Osteocyte (in vitro differentiated cells): ENCODE measurements around the gene CSRP1. TPM values are rescaled to one million over a fixed set of nuclear protein-coding genes. Genes with fewer than 3 reads are reported as not detected.
A peak's percentile ranks its signal among the peaks of the same experiment; 100 is the strongest.

ENCODE experiments used
- DNase-seq: peaks from one replicate; pipeline ENCODE4 v3.0.0; 2021; ENCODE audit warnings: mixed read lengths; ENCODE audit not compliant: unreplicated experiment; ENCODE audit errors: extremely low spot score
- H3K27ac Mint-ChIP-seq: one replicate; pipeline ENCODE4 v1.8.0; 2021; ENCODE audit warnings: mild to moderate bottlenecking, mixed read lengths; ENCODE audit not compliant: unreplicated experiment
- H3K27me3 Mint-ChIP-seq: one replicate; pipeline ENCODE4 v1.8.0; 2021; ENCODE audit warnings: mixed read lengths; ENCODE audit not compliant: unreplicated experiment
- H3K36me3 Mint-ChIP-seq: one replicate; pipeline ENCODE4 v1.8.0; 2021; ENCODE audit warnings: mixed read lengths; ENCODE audit not compliant: unreplicated experiment
- H3K4me1 Mint-ChIP-seq: one replicate; pipeline ENCODE4 v1.8.0; 2021; ENCODE audit warnings: mixed read lengths; ENCODE audit not compliant: unreplicated experiment
- H3K4me3 Mint-ChIP-seq: one replicate; pipeline ENCODE4 v1.8.0; 2021; ENCODE audit warnings: mild to moderate bottlenecking, moderate library complexity, mixed read lengths; ENCODE audit not compliant: unreplicated experiment
- H3K9me3 Mint-ChIP-seq: one replicate; pipeline ENCODE4 v1.8.0; 2021; ENCODE audit warnings: mixed read lengths; ENCODE audit not compliant: unreplicated experiment
- total RNA-seq: library from RNA; stranded (reverse); gene quantifications from 2 replicates; pipeline ENCODE4 v1.2.1, GENCODE V29; 2021
- TF ChIP-seq, protein P1 (sequence below): fragments of 200-600 bp; sonication (generic); IDR thresholded peaks from 2 replicates; pipeline ENCODE4 v1.5.0; 2021; ENCODE audit warnings: antibody characterized with exemption, mild to moderate bottlenecking, moderate library complexity

CSRP1 gene
- total RNA-seq, 1 donor from 2014 or later: 0.56 TPM

DNA sequence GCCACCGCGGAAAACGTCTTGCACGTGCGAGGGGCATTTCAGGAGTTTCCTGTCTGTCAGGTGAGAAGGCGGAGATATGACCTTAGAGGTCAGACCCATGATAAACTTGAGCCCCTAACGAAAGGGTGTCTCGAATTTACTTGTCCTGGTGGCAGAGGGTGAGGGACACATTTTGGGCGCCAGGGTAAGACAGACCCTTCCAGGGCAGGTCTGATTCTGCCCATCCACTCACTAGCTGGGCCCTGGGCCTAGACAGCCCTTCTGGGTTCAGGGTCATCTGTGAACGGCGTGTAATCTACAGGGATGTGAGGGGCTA lies 395 bp upstream of the CSRP1 start:
- TF ChIP-seq, protein P1, sequence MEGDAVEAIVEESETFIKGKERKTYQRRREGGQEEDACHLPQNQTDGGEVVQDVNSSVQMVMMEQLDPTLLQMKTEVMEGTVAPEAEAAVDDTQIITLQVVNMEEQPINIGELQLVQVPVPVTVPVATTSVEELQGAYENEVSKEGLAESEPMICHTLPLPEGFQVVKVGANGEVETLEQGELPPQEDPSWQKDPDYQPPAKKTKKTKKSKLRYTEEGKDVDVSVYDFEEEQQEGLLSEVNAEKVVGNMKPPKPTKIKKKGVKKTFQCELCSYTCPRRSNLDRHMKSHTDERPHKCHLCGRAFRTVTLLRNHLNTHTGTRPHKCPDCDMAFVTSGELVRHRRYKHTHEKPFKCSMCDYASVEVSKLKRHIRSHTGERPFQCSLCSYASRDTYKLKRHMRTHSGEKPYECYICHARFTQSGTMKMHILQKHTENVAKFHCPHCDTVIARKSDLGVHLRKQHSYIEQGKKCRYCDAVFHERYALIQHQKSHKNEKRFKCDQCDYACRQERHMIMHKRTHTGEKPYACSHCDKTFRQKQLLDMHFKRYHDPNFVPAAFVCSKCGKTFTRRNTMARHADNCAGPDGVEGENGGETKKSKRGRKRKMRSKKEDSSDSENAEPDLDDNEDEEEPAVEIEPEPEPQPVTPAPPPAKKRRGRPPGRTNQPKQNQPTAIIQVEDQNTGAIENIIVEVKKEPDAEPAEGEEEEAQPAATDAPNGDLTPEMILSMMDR: no peak
- Mint-ChIP-seq H3K9me3 (no peaks in the 10 kb centered on the region), H3K27me3 (no peaks in the 10 kb centered on the region), H3K36me3 (no peaks in the 10 kb centered on the region), H3K27ac (no peak overlapping the region), H3K4me1 (peaks cover 41% of the 10 kb centered on the region), H3K4me3 (no peak overlapping the region)
- DNase-seq: no peak

DNA sequence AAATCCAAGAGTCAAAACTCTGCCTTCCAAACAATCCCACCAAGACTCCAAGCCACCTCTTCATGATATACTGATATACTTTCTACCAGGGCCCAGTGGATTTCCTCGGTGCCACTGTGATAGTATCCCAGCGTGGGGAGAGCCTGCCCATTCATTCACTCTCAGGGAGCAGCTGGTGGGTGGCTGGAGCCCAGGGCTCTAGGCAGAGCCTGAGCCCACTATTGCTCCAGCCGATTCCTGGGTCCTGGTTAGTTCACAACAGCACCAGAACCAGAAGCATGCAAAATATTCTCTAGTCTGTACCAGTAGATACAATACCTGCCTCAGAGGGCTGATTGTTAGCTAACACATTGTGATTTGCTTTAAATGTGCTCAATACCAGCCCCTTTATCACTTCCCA lies 831 bp downstream of the CSRP1 start:
- no peak for DNase-seq
- Mint-ChIP-seq H3K9me3 (no peaks in the 10 kb centered on the region), H3K4me1 (peaks cover 36% of the 10 kb centered on the region), H3K36me3 (no peaks in the 10 kb centered on the region), H3K27ac (peak overlapping the region; percentile 88), H3K27me3 (no peaks in the 10 kb centered on the region), H3K4me3 (no peak overlapping the region)
- TF ChIP-seq, protein P1: no peak

DNA sequence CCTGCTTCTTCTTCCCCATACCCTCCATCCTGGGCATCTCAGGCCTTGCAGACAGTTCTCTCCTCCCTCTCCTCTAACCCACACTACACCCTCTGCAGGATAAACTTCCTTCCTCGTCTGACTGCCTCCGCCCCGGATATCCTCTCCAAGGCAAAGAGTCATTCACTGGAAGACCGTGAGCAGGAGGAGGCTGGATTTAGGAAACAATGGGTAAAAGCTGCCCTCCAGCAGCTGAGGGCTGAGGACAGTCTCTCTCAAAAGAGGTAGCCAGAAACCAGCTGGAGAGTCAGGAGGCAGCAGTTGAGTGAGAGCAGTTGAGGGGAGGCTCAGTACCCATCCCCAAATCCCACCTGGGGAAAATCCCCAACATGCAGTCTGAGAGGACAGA lies 1.4 kb downstream of the CSRP1 start:
- peaks cover 42% of the 10 kb centered on the region for H3K4me1 Mint-ChIP-seq
- no peak for DNase-seq
- TF ChIP-seq, protein P1: no peak
- H3K27ac Mint-ChIP-seq: peak overlapping the region; percentile 88
- H3K4me3 Mint-ChIP-seq: no peak overlapping the region
- H3K9me3 Mint-ChIP-seq: no peaks in the 10 kb centered on the region
- no peaks in the 10 kb centered on the region for H3K27me3 Mint-ChIP-seq
- H3K36me3 Mint-ChIP-seq: no peaks in the 10 kb centered on the region

DNA sequence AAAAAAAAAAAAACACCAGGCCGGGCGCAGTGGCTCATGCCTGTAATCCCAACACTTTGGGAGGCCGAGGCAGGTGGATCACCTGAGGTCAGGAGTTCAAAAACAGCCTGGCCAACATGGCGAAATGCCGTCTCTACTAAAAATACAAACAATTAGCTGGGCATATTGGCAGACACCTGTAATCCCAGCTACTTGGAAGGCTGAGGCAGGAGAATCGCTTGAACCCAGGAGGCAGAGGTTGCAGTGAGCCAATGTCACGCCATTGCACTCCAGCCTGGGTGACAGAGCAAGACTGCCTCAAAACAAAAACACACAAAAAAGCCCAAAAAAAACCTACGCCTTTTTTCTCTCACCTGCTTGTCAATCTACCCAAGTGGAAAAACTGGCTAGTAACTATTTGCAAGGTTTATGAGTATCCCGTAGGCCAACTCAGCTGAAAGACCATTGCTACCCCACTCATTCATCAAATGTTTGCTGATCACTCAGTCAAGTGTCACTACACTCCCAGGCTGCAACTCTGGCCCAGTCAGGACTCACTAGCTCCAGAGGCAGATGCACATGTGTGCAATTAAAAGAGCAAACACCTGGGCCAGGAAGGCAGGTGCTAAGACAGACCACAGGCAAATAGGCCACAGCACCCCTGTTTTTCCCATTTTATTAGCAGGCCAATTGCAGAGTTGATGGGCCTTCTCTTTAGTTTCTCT lies 2.0 kb downstream of the CSRP1 start:
- TF ChIP-seq, protein P1: no peak
- DNase-seq: no peak
- Mint-ChIP-seq H3K27ac (peak overlapping the region; percentile 88), H3K27me3 (no peaks in the 10 kb centered on the region), H3K9me3 (no peaks in the 10 kb centered on the region), H3K36me3 (no peaks in the 10 kb centered on the region), H3K4me1 (peaks cover 47% of the 10 kb centered on the region), H3K4me3 (no peak overlapping the region)

DNA sequence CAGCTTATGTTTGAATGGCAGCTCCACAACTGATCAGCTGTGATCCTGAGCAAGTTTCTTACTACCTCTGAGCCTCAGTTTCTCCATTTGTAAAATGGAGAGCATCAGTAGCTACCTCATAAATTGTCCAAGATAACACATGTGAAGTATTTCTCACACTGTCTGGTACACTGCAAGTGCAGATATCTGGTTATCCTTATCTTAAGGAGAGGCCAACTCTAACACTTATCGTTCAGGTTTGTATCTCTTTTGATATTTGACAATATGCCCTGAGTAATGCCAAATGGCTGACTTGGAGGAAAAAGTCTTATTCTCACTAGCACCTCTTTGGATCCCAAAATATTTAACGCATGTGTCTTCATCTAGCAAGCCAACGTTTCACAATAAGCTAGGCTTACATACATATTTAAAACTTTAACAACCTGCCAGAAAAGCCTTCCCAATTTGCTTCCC lies 2.7 kb downstream of the CSRP1 start:
- TF ChIP-seq, protein P1: no peak
- peaks cover 54% of the 10 kb centered on the region for H3K4me1 Mint-ChIP-seq
- no peak overlapping the region for H3K4me3 Mint-ChIP-seq
- H3K36me3 Mint-ChIP-seq: no peaks in the 10 kb centered on the region
- H3K27me3 Mint-ChIP-seq: no peaks in the 10 kb centered on the region
- peak overlapping the region; percentile 91 for H3K27ac Mint-ChIP-seq
- no peaks in the 10 kb centered on the region for H3K9me3 Mint-ChIP-seq
- DNase-seq: no peak
